ENCODE data around the gene UBE2E2.

The UBE2E2 gene

DNA sequence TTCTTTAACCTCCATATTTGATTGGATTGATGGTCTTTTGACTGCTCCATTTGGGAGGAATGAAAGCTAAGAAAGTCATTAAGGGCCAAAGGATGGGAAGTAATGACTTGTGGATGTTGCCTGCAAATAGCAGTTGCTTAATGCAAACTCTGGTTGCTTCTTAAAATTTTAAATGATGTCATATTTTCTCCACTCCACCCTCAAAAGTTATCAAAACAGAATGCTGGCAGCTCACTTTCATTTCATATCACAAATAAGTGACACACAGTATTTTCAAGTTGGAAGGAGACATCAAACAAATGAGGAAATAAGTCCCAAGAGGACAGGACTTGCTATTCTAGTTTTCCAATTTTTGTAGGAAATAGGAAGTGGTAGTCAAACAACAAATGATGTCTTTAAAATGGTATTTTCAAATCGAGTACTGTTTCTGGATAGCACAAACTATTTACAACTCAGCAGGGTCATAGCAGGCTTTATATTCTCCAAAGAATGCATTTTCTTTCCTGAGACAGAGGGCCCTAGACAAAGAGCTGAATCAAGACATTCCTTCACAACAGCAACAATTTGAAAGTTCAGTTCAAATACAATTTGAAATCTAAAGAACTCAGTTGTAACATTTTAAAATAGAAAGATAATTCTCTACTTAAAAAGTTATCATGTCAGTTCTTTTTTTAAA, 437.5 kb downstream of the UBE2E2 start:
- DNase-seq = no peak

Measured in NCI-H1092 (cell line).